Measurements from ENCODE around the gene MAPKBP1.
A peak's percentile ranks its signal among the peaks of the same experiment; 100 is the strongest.
"Not testable (repeated sequence)": the region's sequence is repeated elsewhere in the genome, so short reads cannot be mapped to it uniquely, and the experiment has no call there.

Gene MAPKBP1, protein sequence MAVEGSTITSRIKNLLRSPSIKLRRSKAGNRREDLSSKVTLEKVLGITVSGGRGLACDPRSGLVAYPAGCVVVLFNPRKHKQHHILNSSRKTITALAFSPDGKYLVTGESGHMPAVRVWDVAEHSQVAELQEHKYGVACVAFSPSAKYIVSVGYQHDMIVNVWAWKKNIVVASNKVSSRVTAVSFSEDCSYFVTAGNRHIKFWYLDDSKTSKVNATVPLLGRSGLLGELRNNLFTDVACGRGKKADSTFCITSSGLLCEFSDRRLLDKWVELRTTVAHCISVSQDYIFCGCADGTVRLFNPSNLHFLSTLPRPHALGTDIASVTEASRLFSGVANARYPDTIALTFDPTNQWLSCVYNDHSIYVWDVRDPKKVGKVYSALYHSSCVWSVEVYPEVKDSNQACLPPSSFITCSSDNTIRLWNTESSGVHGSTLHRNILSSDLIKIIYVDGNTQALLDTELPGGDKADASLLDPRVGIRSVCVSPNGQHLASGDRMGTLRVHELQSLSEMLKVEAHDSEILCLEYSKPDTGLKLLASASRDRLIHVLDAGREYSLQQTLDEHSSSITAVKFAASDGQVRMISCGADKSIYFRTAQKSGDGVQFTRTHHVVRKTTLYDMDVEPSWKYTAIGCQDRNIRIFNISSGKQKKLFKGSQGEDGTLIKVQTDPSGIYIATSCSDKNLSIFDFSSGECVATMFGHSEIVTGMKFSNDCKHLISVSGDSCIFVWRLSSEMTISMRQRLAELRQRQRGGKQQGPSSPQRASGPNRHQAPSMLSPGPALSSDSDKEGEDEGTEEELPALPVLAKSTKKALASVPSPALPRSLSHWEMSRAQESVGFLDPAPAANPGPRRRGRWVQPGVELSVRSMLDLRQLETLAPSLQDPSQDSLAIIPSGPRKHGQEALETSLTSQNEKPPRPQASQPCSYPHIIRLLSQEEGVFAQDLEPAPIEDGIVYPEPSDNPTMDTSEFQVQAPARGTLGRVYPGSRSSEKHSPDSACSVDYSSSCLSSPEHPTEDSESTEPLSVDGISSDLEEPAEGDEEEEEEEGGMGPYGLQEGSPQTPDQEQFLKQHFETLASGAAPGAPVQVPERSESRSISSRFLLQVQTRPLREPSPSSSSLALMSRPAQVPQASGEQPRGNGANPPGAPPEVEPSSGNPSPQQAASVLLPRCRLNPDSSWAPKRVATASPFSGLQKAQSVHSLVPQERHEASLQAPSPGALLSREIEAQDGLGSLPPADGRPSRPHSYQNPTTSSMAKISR (N-terminal part only)

GRCh38 chr15:41774062-41774881 is at the start of gene MAPKBP1:
Gene MAPKBP1, plus strand, starts transcription at chr15:41774484. Its CDS starts 792 bp downstream, at chr15:41775276.
- peak; percentile 96 for DNase-seq (ENCODE audit: low spot score)

- no peak for DNase-seq (ENCODE audit: low spot score)
Observed at GRCh38 chr15:41727143-41727542, 47.1 kb upstream of the MAPKBP1 start.

- not testable (repeated sequence) for DNase-seq (ENCODE audit: low spot score)
Observed at GRCh38 chr15:41728061-41728460, 46.2 kb upstream of the MAPKBP1 start.

- DNase-seq (ENCODE audit: low spot score): no peak
Observed at GRCh38 chr15:41730543-41730942, 43.7 kb upstream of the MAPKBP1 start.

GRCh38 chr15:41732483-41732882 is 41.8 kb upstream of the MAPKBP1 start:
- no peak for DNase-seq (ENCODE audit: low spot score)

GRCh38 chr15:41734079-41734478 is 40.2 kb upstream of the MAPKBP1 start:
- no peak for DNase-seq (ENCODE audit: low spot score)

DNA sequence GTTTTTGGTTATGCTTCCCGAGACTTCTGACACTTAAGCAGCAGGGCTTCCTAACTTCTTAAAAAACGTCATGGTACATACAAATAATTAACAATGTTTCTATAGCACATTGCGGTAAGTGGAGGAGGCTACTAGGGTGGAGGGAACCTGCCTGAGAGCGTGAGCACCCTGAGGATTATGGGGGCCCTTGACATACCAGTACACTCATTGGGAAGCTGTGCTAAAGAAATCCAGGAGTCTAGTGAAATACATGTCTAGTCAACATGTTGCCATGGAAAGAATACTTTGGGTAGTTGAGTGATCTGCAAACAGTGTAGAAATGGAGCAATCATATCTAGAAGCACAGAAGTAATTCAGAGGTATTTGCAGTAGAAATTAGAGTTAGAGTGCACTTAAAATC is 39.2 kb upstream of the MAPKBP1 start:
- no peak for DNase-seq (ENCODE audit: low spot score)

DNA sequence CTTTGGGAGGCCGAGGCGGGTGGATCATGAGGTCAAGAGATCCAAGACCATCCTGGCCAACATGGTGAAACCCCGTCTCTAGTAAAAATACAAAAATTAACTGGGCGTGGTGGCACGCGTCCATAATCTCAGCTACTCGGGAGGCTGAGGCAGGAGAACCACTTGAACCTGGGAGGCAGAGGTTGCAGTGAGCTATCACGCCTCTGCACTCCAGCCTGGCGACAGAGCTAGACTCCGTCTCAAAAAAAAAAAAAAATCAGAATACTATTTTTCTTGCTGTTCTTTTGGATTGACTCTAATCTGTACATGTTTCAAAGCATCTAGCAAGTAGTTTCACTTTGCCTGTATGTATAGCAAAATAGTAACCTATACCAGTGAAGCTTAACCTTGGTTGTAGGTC is 38.8 kb upstream of the MAPKBP1 start:
- not testable (repeated sequence) for DNase-seq (ENCODE audit: low spot score)

DNA sequence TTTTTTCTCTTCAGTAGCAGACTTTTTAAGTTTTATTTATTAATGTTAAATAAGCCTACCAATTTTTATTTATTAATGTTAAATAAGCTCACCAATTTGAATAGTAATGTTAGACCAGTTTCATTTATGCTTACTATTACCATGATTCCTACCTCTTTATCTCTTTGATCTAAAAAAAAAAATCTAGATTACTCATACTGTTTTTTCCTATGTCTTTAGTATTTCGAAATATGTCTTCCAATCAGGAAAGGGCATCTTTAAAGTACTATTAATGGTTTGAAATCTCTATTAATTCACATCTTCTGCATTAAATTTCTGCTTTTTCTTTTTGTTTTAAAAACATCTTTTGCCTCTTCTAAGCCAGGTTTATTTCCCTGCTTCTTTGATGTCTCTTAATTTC is 27.5 kb upstream of the MAPKBP1 start:
- no peak for DNase-seq (ENCODE audit: low spot score)

DNA sequence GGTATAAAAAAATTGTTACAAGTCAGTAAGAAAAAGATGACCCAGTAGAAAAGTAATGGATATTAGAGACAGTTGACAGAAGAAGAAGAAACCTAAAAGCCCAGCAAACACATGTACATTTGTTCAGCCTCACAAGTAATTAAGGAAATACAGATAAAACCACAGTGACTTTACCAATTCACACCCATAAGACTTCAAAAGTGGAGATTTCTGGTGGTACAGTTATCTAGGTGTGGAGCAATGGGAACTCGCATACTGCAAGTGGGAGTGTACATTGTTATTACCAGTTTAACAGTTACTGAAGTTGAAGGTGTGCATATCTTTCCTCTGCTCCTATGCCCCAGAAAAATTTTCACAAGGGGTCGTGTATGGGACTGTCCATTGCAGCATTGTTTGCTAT is 18.1 kb upstream of the MAPKBP1 start:
- no peak for DNase-seq (ENCODE audit: low spot score)

DNA sequence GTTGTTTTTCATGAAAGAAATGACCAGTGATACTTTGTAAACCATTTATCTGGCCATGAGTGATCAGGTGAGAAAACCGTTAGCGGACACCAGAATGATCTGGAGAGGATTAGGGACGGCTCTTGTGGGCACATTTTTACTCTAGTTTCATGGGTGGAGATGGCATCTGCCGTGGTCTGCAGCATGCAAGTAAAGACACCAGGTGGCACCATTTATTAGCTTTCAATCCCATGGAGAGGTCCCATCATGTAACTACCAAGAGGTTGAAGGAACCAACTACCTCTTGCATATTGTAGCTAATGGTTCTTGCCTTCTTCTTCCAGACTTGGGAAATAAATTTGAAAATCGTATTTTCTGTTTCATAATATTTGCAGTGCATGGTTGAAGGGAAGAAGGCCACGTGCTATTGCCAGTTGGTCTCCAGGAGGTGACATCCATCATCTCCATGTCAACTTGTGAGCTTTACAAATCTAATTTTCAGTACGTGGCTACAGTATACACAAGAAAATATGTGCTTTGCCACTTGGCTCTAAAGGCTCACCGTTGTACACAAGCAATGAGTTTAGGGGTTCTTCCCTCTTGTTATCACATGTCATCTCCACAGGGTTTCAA is 1.5 kb upstream of the MAPKBP1 start:
- peak; percentile 72 for DNase-seq (ENCODE audit: low spot score)

- no peak for DNase-seq (ENCODE audit: low spot score)
Observed at GRCh38 chr15:41773332-41773728, 954 bp upstream of the MAPKBP1 start.

GRCh38 chr15:41773729-41774061 is 589 bp upstream of the MAPKBP1 start:
- DNase-seq (ENCODE audit: low spot score): no peak

GRCh38 chr15:41774882-41775417 is 666 bp downstream of the MAPKBP1 start:
- DNase-seq (ENCODE audit: low spot score): peak; percentile 6

GRCh38 chr15:41775651-41776050 is 1.4 kb downstream of the MAPKBP1 start:
- no peak for DNase-seq (ENCODE audit: low spot score)

DNA sequence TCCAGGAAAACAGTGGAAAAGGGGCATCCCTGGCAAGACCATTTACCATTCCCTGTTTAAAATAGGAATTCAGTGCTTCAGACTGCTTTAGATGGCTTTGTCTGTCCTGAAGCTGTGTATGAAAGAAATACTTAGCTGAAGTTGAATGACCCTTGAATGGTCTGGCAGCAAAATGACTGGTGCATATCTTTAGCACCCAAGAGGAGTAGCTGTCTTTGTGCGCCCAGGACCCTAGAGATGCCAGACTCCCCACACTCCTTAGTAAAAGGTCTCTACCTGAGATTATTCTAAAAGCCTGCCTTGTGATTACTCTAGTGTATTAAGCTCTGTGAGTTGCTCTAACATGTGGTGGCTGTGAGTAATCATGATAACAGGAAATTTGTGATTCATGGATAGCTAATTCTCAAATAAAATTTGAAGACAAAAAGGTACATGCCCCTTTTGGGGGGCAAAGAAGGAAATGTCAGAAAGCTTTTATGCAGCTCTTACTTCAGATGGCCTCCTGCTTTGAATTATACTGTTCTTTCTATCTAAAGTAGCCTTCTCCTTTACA is 3.2 kb downstream of the MAPKBP1 start:
- no peak for DNase-seq (ENCODE audit: low spot score)

- no peak for DNase-seq (ENCODE audit: low spot score)
Observed at GRCh38 chr15:41778521-41778920, 4.2 kb downstream of the MAPKBP1 start.

GRCh38 chr15:41779662-41780157 is 5.4 kb downstream of the MAPKBP1 start:
- no peak for DNase-seq (ENCODE audit: low spot score)

- DNase-seq (ENCODE audit: low spot score): no peak
Observed at GRCh38 chr15:41780266-41780665, 6.0 kb downstream of the MAPKBP1 start.

DNA sequence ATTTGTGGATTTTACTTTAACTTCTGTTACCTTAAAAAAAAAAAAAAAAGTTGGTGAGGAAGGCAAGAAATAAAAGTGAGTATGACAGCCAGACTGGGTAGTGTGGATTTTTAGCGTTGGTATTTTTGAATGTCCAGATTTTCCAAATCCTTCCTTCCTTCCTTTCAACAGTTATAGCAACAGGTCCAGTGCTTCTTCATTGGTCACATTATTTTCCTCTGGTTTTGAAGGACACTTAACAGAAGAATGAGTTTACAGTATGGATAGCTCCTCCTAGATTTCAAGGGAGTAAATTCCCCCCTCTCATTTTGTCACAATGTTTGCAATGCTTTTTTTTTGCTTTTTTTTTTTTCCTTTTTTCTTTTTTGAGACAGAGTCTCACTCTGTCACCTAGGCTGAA is 6.4 kb downstream of the MAPKBP1 start:
- DNase-seq (ENCODE audit: low spot score): no peak
